ENCODE data around the gene DPP7.
"Not testable (repeated sequence)": the region's sequence is repeated elsewhere in the genome, so short reads cannot be mapped to it uniquely, and the experiment has no call there.

The DPP7 gene

DNA sequence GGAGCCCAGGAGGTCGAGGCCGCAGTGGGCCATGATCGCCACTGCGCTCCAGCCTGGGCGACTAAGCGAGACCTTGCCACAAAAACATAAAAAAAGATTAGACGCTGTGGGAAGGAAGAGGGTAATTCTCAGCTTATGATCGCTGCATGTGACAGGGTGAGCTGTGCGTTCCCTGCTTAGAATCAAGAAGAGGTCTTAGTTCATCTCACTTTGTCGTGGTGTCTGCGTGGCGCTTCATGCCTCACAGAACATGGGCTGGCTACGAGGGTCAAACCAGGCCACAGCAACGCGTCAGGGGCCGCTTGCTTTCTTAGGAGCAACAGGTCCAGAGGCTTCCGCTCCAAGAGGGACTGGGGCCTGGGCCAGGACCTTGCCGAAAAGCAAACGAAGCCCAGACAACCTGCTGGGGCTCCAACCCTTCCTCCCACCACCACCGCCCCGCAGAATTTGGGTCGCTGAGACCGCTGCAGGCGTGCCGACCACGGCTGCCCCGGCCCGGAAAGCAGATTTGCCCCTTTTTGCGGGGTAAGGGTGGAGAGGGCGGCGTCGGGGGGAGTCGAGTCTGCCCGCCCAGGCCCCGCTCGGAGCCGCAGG is 14.4 kb upstream of the DPP7 start:
- DNase-seq (ENCODE audit: low spot score) = peak; percentile 33

DNA sequence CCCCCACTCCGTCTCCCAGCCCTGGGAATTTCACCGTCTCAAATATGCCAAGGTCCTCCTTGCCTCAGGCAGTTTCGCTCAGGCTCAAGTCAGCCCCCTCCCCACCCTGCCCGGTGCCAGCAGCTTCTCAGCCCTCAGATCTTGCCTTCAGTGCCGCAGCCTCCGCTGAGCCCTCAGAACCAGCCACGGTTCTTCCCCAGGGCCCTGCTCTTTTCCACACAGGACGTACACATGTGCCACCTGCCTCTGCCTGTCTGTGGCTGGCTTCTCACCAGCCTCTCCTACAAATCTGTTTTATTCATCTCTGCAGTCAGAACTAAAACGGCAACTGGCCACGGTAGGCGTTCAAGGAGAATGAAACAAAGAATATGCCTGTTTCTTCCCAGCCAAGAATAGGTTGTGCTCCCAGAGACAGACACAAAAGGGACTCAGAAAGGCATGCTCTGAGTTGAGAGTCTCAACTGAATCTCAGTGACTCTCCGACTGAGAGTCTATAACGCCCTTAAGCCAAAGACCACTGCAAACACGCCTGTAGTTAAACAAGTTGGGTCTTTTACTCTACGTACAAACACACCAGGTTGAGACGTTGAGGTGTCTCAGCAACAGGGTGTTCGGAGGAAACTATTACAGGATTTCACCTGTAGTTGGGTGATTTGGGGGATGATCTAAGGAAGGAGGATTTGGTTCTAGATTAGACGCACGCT is 13.8 kb upstream of the DPP7 start:
- DNase-seq (ENCODE audit: low spot score) = peak; percentile 3

DNA sequence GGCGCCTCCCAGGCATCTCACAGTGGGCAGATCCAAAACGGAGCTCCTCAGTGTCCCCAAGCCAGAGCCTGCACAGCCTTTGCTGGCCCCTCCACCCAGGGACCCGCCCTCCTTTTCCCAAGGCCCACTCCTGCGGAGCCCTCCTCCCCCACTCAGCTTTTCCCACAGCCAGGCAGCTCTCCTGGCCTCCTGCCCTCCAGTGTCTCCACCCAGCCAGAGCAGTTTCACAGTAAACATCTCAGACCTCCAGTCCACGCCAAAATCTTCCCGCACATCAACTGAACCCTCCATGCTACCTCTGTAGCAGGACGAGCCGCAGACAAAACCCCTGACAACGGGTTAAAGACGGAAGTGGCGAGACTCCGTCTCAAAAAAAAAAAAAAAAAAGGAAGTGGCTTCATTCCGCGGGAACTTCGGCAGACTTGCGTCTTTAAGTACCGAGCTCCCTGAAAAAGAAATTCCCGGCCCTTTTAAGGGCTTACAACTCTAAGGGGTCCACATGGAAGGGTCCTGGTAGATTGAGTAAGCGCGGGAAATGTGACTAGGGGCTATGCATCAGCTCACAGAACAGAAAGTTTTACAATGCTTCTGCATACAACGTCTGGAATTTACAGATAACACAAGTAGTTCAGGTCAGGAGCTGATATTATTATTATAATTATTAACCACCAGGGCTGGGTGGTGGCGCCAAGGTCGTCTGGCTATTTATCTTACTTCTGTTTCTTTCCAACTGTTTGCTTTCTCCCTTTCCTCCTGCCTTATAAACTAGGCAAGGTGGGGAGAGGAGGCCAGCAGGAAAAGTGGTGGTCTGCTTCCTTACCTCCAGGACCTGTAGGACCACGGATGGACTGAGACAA is 13.0 kb upstream of the DPP7 start:
- no peak for DNase-seq (ENCODE audit: low spot score)

DNA sequence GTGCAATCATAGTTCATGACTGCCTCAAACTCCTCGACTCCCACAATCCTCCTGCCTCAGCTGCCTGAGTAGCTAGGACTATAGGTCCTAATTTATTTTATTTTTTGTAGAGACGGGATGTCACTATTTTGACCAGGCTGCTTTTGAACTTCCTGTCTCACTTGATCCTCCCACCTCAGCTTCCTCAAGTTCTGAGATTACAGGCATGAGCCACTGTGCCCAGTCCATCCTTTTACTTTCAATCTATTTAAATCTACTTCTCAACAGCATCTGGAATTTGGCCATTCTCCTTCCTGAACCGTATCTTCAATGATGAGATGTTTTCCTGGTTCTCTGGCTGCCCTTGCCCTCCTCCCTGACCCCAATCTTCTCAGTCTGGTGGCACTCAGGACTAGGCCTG is 12.3 kb upstream of the DPP7 start:
- DNase-seq (ENCODE audit: low spot score) = no peak

DNA sequence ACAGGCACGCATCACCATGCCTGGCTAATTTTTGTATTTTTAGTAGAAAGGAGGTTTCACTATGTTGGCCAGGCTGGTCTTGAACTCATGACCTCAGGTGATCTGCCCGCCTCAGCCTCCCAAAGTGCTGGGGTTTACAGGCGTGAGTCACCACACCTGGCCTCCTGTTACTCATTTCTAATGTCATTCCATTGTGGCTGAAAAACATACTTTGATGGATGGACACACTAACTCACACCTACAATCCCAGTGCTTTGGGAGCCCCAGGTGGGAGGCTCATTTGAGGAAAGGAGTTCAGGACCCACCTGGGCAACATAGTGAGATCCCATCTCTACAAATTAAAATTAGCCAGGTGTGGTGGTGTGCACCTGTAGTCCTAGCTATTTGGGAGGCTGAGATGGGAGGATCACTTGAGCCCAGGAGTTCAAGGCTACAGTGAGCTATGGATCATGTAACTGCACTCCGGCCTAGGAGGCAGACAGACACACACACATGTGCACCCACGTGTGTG is 9.5 kb upstream of the DPP7 start:
- DNase-seq (ENCODE audit: low spot score) = not testable (repeated sequence)

DNA sequence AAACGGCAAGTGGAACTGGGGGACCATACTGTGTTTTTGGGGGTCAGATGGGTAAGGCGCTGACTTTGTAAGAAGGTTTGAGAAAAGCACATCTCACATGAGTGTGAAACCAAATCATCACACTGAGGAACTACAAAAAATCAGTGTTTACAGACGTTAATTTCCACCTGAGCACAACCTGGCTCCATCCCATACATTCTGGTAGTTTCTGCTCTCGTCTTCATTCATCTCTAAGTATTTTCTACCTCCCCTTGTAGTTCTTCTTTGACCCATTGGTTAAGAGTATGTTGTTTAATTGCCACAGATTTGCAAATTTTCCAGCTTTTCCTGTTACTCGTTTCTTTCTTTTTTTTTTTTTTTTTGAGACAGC is 8.9 kb upstream of the DPP7 start:
- DNase-seq (ENCODE audit: low spot score) = no peak

DNA sequence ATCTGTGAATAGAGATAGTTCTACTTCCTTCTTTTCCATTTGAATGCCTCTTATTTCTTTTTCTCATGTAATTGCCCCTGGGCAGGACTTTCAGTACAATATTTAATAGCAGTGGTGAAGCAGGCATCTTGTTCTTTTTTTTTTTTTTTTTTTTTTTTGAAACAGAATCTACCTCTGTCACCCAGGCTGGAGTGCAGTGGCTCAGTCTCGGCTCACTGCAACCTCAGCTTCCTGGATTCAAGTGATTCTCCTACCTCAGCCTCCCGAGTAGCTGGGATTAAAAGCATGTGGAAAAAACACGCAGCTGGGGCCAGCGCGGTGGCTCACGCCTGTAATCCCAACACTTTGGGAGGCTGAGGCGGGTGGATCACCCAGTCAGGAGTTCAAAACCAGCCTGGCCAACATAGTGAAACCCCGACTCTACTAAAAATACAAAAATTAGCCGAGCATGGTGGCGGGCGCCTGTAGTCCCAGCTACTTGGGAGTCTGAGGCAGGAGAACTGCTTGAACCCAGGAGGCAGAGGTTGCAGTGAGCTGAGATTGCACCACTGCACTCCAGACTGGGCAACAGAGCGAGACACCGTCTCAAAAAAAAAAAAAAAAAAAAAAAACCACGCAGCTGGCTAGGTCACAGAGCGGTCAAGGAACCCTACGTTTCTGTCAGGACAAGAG is 8.4 kb upstream of the DPP7 start:
- not testable (repeated sequence) for DNase-seq (ENCODE audit: low spot score)

DNA sequence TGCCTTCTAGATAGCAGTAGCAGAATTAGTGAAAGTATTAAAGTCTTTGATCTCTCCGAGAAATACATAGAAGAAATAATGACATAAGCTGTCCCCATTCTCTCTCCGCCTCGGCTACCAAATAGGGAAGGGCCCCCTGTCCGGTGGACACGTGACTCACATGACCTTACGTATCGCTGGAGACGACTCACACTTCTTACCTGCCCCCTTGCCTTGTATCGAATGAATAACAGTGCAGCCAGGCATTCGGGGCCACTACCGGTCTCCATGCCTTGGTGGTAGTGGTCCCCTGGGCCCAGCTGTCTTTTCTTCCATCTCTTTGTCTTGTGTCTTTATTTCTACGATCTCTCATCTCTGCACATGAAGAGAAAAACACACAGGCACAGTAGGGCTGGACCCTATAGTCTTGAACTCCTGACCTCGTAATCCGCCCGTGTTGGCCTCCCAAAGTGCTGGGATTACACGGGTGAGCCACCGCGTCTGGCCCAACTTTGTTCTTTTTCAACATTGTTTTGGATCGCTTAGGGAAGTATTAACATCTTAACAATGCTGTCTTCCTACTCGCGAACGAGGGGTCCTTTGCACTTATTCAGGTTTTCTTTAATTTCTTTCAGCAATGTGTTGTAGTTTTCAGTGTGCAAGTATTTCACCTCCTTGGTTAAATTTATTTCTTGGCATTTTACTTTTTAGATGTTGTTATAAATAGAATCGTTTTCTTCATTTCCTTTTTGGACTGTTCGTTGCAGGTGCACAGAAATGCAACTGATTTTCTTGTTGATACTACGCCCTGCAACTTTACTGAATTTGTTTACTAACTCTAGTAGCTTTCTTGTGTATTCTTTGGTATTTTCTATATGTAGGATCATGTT is 7.6 kb upstream of the DPP7 start:
- DNase-seq (ENCODE audit: low spot score) = not testable (repeated sequence)

DNA sequence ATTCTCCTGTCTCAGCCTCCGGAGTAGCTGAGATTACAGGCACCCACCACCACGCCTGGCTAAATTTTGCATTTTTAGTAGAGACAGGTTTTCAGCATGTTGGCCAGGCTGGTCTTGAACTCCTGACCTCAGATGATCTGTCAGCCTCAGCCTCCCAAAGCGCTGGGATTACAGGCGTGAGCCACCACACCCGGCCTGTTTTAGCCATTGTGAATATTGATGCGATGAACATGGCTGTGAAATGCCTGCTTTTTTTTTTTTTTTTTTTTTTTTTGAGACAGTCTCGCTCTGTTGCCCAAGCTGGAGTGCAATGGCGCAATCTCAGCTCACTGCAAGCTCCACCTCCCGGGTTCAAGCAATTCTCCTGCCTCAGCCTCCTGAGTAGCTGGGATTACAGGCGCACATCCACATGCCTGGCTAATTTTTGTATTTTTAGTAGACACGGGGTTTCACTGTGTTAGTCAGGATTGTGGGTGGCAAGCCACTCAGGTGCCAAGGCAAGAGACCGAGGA is 3.6 kb upstream of the DPP7 start:
- DNase-seq (ENCODE audit: low spot score) = not testable (repeated sequence)

DNA sequence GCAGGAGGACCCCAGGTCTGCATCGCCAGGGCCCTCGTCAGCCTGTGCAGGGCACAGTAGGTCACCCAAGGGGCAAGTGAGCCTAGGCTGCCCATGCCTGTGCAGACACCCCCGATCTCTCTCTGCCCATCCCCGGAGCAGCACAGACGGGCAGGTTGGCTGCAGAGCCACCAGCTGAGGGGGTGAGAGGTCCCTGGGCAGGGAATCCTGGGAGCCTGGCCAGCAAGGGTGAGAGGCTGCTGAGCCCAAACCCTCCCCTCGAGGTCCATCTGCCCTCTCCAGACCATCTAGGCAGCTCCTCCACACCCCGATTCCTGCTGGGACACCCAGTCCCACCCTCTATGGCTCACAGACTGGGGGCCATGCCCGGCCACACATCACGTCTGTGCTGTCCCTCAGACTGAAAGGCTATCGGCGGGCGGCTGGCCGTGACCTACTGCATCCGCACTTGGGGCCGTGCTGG is 2.8 kb upstream of the DPP7 start:
- DNase-seq (ENCODE audit: low spot score) = peak; percentile 2

DNA sequence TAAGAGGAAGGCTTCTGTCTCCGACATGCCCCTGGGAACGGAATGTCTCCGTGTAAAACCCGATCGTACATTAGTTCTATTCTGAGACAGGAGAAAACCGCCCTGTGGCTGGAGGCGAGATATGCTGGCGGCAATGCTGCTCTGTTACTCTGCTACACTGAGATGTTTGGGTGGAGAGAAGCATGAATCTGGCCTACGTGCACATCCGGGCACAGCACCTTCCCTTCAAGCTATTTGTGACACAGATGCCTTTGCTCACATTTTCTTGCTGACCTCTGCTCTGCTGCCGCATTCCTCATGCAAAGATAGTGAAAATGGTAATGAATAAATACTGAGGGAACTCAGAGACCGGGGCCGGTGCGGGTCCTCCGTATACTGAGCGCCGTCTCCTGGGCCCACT is 2.2 kb upstream of the DPP7 start:
- DNase-seq (ENCODE audit: low spot score) = no peak

DNA sequence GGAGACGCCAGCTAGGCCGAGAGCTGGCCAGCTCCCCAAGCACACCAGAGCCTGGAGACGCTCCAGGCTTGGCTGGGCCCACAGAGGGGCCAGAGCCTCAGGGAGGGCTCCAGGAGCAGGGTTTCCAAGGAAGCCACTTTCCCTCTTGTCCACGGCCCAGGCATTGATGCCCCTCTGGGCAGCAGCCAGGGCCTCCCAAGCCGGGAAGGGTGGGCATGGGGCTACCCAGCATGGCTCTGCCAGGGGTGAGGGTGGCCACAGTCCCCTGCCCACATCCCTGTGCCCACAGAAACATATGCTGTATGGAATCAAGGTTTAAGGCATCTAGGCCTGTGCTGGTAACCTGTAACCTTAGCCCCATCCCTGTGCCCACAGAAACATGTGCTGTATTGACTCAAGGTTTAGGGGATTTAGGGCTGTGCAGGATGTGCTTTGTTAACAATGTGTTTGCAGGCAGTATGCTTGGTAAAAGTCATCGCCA is 1.5 kb upstream of the DPP7 start:
- no peak for DNase-seq (ENCODE audit: low spot score)

DNA sequence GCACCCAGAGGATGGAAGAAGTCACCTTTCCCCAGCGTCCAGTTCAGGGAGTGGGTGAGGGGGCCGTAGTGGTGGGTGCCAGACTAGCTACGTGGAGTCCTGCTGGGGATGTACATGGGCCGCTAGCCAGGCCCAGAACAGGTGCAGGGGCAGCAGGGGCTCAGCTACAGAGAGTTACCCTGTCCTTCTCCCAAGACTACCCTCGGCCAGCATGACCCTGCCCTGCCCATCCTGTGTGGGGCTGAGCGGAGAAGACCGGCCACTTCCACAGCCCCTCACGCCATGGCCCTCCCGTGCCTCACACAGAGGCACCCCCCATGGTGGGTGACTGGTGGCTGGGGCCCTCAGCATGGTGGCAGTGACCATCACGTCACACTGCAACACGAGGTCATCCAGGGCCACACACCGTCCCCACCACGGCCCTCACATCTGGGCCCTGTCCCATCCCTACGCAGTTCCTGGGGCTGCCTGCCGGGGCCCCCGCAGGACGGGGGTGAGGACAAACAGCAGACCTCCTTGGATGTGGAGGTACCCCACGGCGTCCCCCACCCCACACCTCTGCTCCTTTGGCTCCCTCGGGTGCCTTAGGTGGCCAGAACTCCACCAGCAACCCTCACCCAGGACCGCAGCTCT is 977 bp upstream of the DPP7 start:
- DNase-seq (ENCODE audit: low spot score) = peak; percentile 23

DNA sequence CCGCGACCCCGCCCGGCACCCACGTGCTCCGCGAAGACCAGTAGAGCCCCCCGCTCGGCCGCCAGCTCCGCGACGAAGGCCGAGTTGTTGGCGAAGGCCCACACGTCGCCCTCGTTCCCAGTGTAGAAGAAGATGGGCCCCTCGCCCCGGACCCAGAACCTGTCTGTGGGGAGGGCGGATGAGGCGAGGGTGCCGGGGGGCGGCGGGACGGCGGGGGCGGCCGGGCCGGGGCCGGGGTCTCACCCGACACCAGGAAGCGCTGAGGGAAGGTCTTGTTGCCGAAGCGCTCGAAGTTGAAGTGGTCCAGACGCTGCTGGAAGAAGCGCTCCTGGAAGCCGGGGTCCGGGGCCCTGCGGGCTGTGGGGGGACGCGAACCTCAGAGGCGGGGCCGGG is 317 bp downstream of the DPP7 start:
- no peak for DNase-seq (ENCODE audit: low spot score)

DNA sequence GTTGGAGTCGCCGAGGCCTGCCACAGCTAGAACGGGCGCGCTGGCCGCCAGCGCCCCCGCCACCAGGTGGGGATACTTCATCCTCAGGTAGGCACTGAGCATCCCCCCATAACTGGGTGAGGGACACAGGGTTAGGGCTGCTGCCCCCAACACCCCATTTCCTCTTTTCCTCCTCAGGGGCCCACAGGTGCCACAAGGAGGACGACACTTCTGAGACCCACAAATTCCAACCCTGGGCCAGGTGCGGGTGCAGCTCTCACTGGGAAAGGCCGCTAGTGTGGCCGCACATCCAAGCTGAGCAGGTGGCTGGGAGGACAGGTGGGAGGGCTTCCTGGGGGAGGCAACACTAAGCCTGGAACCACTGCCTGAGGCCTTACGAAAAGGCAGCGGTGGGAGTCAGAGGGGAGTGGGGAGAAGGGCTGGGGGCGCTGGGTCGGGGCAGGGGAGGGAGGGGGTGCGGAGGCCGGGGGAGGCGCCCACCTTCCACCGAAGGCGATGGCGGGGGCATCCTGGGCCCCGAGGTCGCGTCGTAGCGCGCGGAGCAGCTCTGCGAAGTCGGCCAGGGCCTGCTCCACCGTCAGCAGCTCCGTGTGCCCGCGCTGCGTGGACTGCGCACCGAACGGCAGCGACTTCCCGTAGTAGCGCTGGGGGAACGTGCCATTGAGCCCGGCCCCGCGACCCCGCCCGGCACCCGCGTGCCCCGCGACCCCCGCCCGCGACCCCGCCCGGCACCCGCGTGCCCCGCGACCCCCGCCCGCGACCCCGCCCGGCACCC is 961 bp downstream of the DPP7 start:
- DNase-seq (ENCODE audit: low spot score) = no peak

DNA sequence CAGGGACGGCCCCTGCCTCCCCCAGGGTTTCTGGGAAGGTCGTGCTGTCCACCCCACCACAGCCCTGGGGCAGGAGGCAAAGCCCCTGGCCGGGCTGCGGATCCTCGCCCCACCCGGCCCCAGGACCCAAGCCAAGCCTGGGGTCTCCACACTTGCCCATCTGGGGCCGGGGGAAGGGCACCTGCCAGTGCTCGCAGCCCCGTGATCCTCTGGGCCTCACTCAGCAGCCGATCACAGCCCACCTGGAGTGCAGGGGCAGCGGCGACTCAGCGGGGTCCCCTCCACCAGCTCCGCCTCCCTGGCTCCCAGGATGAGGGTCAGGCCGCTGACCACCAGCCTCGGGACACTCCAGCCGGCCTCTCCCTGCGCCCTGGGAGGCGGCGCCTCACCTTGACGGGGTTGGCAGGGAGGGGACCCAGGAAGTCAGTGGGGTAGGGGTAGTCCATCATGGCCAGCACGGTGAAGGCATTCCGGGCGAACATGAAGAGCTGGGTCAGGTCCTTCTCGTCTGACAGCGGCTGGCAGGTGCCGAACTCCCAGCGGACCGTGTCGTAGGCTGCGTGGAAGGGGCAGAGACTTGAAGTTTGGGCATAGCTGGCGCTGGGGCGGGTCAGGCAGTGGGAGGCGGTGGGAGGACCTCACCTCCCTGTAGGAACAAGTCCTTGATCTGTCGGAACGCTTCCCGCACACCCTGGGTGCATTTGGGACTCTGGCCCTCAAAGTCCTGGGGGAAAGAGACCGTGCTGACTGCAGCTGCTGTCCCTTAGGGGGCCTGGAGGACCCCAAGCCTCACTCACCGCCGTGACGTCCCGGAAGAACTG is 1.8 kb downstream of the DPP7 start:
- no peak for DNase-seq (ENCODE audit: low spot score)

DNA sequence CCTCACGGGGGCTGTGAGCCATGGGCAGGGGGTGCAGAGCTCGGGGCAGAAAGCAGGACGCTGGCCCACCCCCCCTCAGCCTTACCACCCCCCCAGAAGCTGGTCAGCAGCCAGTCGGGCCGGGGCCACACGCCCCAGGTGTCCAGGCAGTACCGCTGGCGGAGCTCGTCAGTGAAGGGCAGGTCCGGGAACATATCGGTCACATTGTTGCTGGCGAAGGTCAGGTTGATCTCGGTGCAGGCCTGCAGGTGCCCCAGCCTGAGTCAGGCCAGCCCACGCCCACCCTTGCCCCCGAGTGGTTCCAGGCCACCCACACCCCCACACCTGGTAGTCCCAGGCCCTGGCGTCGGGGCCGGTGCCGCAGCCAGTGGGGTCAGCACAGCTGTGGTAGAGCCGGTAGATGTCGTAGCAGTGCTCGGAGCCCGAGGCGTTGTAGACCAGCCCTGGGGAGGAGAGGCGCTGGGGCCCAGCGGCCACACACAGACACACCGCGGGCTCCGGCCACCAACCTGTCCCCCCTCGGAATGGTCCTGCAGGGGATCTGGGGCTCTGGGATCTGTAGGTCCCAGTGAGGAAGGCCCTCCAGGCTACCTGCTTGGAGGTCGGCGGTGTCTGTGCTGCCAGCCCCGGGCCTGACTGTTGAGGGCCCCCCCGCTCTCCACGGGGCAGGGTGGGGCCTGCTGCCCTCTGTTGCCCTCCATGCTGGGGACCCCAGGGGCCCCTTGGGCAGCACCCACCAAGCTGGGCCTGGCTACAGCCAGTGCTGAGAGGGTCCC is 2.6 kb downstream of the DPP7 start:
- no peak for DNase-seq (ENCODE audit: low spot score)

All from iPS-NIHi11 (cell line).